Keratinocyte (primary cell): Measurements from ENCODE around the gene RGS2.

Experiments used
- EZH2 ChIP-seq: IDR thresholded peaks from one replicate; pipeline ENCODE4 v1.6.1; 2012; ENCODE audit warnings: inconsistent platforms, mild to moderate bottlenecking, low read length, moderate library complexity
- TF ChIP-seq, protein P1 (sequence below), 3 experiments: IDR thresholded peaks in 1 of 3; conservative IDR thresholded peaks in 1 of 3; optimal IDR thresholded peaks in 1 of 3; 2 replicates in 2 of 3; 3 replicates in 1 of 3; pipeline versions ENCODE3 to v1.5.1; 2011; ENCODE audit warnings: low read length in 3 of 3, mild to moderate bottlenecking in 3 of 3, moderate library complexity in 2 of 3, control low read depth in 1 of 3, inconsistent platforms in 1 of 3; ENCODE audit not compliant: insufficient read depth in 2 of 3; ENCODE audit errors: extremely low read depth in 1 of 3

GRCh38 chr1:192767798-192768197 is 41.0 kb upstream of the RGS2 start:
- TF ChIP-seq, protein P1, sequence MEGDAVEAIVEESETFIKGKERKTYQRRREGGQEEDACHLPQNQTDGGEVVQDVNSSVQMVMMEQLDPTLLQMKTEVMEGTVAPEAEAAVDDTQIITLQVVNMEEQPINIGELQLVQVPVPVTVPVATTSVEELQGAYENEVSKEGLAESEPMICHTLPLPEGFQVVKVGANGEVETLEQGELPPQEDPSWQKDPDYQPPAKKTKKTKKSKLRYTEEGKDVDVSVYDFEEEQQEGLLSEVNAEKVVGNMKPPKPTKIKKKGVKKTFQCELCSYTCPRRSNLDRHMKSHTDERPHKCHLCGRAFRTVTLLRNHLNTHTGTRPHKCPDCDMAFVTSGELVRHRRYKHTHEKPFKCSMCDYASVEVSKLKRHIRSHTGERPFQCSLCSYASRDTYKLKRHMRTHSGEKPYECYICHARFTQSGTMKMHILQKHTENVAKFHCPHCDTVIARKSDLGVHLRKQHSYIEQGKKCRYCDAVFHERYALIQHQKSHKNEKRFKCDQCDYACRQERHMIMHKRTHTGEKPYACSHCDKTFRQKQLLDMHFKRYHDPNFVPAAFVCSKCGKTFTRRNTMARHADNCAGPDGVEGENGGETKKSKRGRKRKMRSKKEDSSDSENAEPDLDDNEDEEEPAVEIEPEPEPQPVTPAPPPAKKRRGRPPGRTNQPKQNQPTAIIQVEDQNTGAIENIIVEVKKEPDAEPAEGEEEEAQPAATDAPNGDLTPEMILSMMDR (optimal IDR thresholded peaks at IDR 0.05 in 1 of 3, IDR thresholded peaks at IDR 0.05 in 1 of 3, conservative IDR thresholded peaks at IDR 0.05 in 1 of 3; ENCODE audit: extremely low read depth in 1 of 3, insufficient read depth in 2 of 3, low read length in 3 of 3) = no peak
- TF ChIP-seq EZH2 = no peak
